HG03378 (cell line): ENCODE measurements around the gene LHX4.
"Not testable (repeated sequence)": the region's sequence is repeated elsewhere in the genome, so short reads cannot be mapped to it uniquely, and the experiment has no call there.

ENCODE experiments used
- ATAC-seq: cut with Tn5 transposase; IDR thresholded peaks from one replicate; pipeline ENCODE4 v1.9.1; 2021; ENCODE audit warnings: mild to moderate bottlenecking, moderate library complexity; ENCODE audit not compliant: unreplicated experiment

LHX4 gene

GRCh38 chr1:180196436-180197003 lies 33.5 kb upstream of the LHX4 start:
- no peak for ATAC-seq

- ATAC-seq = no peak
These were observed 32.8 kb upstream of the LHX4 start for GRCh38 chr1:180197231-180197630.

GRCh38 chr1:180198196-180198595 lies 31.9 kb upstream of the LHX4 start:
- no peak for ATAC-seq

- ATAC-seq = no peak
These were observed 31.5 kb upstream of the LHX4 start for GRCh38 chr1:180198611-180199010.

GRCh38 chr1:180199018-180199417 lies 31.0 kb upstream of the LHX4 start:
- no peak for ATAC-seq

- no peak for ATAC-seq
These were observed 28.4 kb upstream of the LHX4 start for GRCh38 chr1:180201451-180202200.

GRCh38 chr1:180202588-180202987 lies 27.5 kb upstream of the LHX4 start:
- ATAC-seq = not testable (repeated sequence)

- no peak for ATAC-seq
These were observed 25.8 kb upstream of the LHX4 start for GRCh38 chr1:180204231-180204630.

- ATAC-seq = no peak
These were observed 23.5 kb upstream of the LHX4 start for GRCh38 chr1:180206581-180206980.

GRCh38 chr1:180208264-180208663 lies 21.8 kb upstream of the LHX4 start:
- ATAC-seq = no peak

- ATAC-seq = no peak
These were observed 19.9 kb upstream of the LHX4 start for GRCh38 chr1:180210008-180210620.

GRCh38 chr1:180211156-180211859 lies 18.8 kb upstream of the LHX4 start:
- ATAC-seq = no peak

GRCh38 chr1:180211860-180212229 lies 18.2 kb upstream of the LHX4 start:
- ATAC-seq = no peak

- no peak for ATAC-seq
These were observed 16.5 kb upstream of the LHX4 start for GRCh38 chr1:180213401-180214170.

GRCh38 chr1:180215856-180216625 lies 14.0 kb upstream of the LHX4 start:
- ATAC-seq = no peak

GRCh38 chr1:180217006-180217405 lies 13.1 kb upstream of the LHX4 start:
- no peak for ATAC-seq

GRCh38 chr1:180218806-180219765 lies 11.0 kb upstream of the LHX4 start:
- no peak for ATAC-seq

- ATAC-seq = no peak
These were observed 10.3 kb upstream of the LHX4 start for GRCh38 chr1:180219776-180220175.

- no peak for ATAC-seq
These were observed 8.6 kb upstream of the LHX4 start for GRCh38 chr1:180221462-180221861.
